K562 (cell line): Measurements from ENCODE around the gene TMC8. TPM values are rescaled to one million over a fixed set of nuclear protein-coding genes. Genes with fewer than 3 reads are reported as not detected.

Source experiments
- ARID3A ChIP-seq: IDR thresholded peaks from 2 replicates; pipeline ENCODE4 v1.6.1; 2012; ENCODE audit warnings: low read depth, low read length, improper control_type of control experiment, borderline replicate concordance
- CBFB ChIP-seq: sonication (generic); formaldehyde crosslinking; IDR thresholded peaks from 2 replicates; pipeline ENCODE4 v1.4.0; 2020; ENCODE audit warnings: mild to moderate bottlenecking, missing genetic modification reagents
- GTF3C2 ChIP-seq: IDR thresholded peaks from 3 replicates; pipeline ENCODE4 v1.6.1; 2011; ENCODE audit warnings: borderline replicate concordance, mild to moderate bottlenecking, moderate library complexity; ENCODE audit not compliant: insufficient read length; ENCODE audit errors: extremely low read depth
- KAT7 ChIP-seq: sonication (generic); formaldehyde crosslinking; IDR thresholded peaks from 2 replicates; pipeline ENCODE4 v1.8.0; 2022; ENCODE audit warnings: missing genetic modification reagents, mild to moderate bottlenecking, borderline replicate concordance
- PBX2 ChIP-seq, 2 experiments: IDR thresholded peaks in 1 of 2; conservative IDR thresholded peaks in 1 of 2; 2 replicates each; pipeline ENCODE4 v1.6.1; 2016; ENCODE audit warnings: low read depth in 2 of 2, mild to moderate bottlenecking in 1 of 2, missing compliant biosample characterization in 1 of 2, missing genetic modification characterization in 1 of 2, moderate library complexity in 1 of 2
- RBM25 ChIP-seq: fragments of 200-400 bp; formaldehyde crosslinking; IDR thresholded peaks from 2 replicates; pipeline ENCODE4 v1.6.1; 2018; ENCODE audit warnings: low read length, low read depth, moderate library complexity; ENCODE audit not compliant: severe bottlenecking
- RFX5 ChIP-seq: IDR thresholded peaks from 2 replicates; pipeline ENCODE4 v1.6.1; 2011; ENCODE audit warnings: low read depth, mild to moderate bottlenecking, improper control_type of control experiment, low read length
- XRCC5 ChIP-seq: fragments of 200-400 bp; formaldehyde crosslinking; IDR thresholded peaks from 2 replicates; pipeline ENCODE4 v1.6.1; 2017; ENCODE audit warnings: low read depth, mild to moderate bottlenecking, low read length
- ZBTB43 ChIP-seq: sonication (generic); formaldehyde crosslinking; IDR thresholded peaks from 2 replicates; pipeline ENCODE4 v1.8.0; 2023; ENCODE audit warnings: mild to moderate bottlenecking, missing genetic modification reagents
- ZNF707 ChIP-seq: fragments of 250-450 bp; sonication (Bioruptor Pico); conservative IDR thresholded peaks from 2 replicates; pipeline ENCODE4 v1.8.0; 2022; ENCODE audit warnings: inconsistent platforms, mild to moderate bottlenecking, moderate library complexity
- ZNF717 ChIP-seq: fragments of 250-450 bp; sonication (Bioruptor Pico); IDR thresholded peaks from 2 replicates; pipeline ENCODE4 v1.5.0; 2021
- ZNF778 ChIP-seq: fragments of 450-650 bp; formaldehyde crosslinking; IDR thresholded peaks from 2 replicates; pipeline ENCODE4 v1.4.0; 2020; ENCODE audit warnings: mild to moderate bottlenecking, moderate library complexity
- polyA plus RNA-seq, 8 experiments: library from polyadenylated mRNA; depleted of rRNA in 4 of 8; stranded (reverse) in 5 of 8; unstranded in 3 of 8; fragments of >200 nt; fragmentation: Nextera tagmentation in 2 of 8; fragmentation: Illumina TruSeq in 1 of 8; extraction: Ambion mirVana in 2 of 8; extraction: Trizol in 1 of 8; gene quantifications; 2 replicates each; pipeline versions ENCODE4 v1.2.1 to v1.2.3, GENCODE V29; 2011 to 2014; ENCODE audit warnings: inconsistent platforms in 1 of 8, missing spikeins in 1 of 8
- total RNA-seq, 7 experiments: library from RNA; depleted of rRNA in 6 of 7; stranded (reverse); fragments of >200 nt in 6 of 7; fragmentation: Illumina TruSeq in 2 of 7; extraction: Trizol in 2 of 7; gene quantifications; 2 replicates each; pipeline versions ENCODE4 v1.2.1 to v1.2.3, GENCODE V29; 2011 to 2021; ENCODE audit warnings: low replicate concordance in 1 of 7

Gene TMC8
- total and polyA plus RNA-seq, 9 of the 15 experiments (the other 6 are each of a cell fraction or from before 2014, with no cell fraction given), result 0.13 to 10.9 (median 2.8) TPM

GRCh38 chr17:78144736-78145641 is 14.4 kb downstream of the TMC8 start (continued):
- 0 out of 2 replicates have a peak, but pooled peaks have one; percentile 48 for TF ChIP-seq CBFB (CRISPR knock-in tag)
- TF ChIP-seq XRCC5, result no peak
- TF ChIP-seq ARID3A, result no peak
- no peak for TF ChIP-seq ZNF778 (CRISPR knock-in tag)
- TF ChIP-seq ZNF707 (CRISPR knock-in tag), result no peak
- TF ChIP-seq PBX2 (CRISPR knock-in tag; IDR thresholded peaks at IDR 0.05; ENCODE audit: low read depth), result no peak
- TF ChIP-seq PBX2 (tag; conservative IDR thresholded peaks at IDR 0.05; ENCODE audit: low read depth), result no peak
- peak; percentile 60; the same call in 1 of the 2 replicates for TF ChIP-seq KAT7 (CRISPR knock-in tag)
- no peak for TF ChIP-seq ZNF717
- no peak for TF ChIP-seq ZBTB43 (CRISPR knock-in tag)
- TF ChIP-seq GTF3C2, result no peak
- TF ChIP-seq RFX5, result no peak
- no peak for TF ChIP-seq RBM25
